Central memory CD8-positive, alpha-beta T cell (primary cell): ENCODE data around the gene ARHGAP28.

ENCODE experiments used
- ATAC-seq: fragments of 150-1000 bp; cut with Tn5 transposase; replicated peaks from 2 replicates; pipeline ENCODE4 v1.10.0; 2022; ENCODE audit warnings: mild to moderate bottlenecking, moderate FRiP score, moderate number of reproducible peaks; ENCODE audit not compliant: poor library complexity, severe bottlenecking; ENCODE audit errors: extremely low read depth
- DNase-seq, 2 donors: peaks; one replicate each; pipeline ENCODE4 v3.0.0; 2021; ENCODE audit warnings: low spot score in 2 of 2
- H3K27ac Mint-ChIP-seq: one replicate; pipeline ENCODE4 v1.8.0; 2022; ENCODE audit warnings: low read depth, mild to moderate bottlenecking, moderate library complexity, mixed read lengths
- H3K27me3 Mint-ChIP-seq: one replicate; pipeline ENCODE4 v1.8.0; 2022; ENCODE audit warnings: mixed read lengths
- H3K36me3 Mint-ChIP-seq: one replicate; pipeline ENCODE4 v1.8.0; 2022; ENCODE audit warnings: mild to moderate bottlenecking, moderate library complexity, mixed read lengths; ENCODE audit not compliant: insufficient read depth
- H3K4me1 Mint-ChIP-seq: one replicate; pipeline ENCODE4 v1.8.0; 2022; ENCODE audit warnings: mixed read lengths
- H3K4me3 Mint-ChIP-seq: one replicate; pipeline ENCODE4 v1.8.0; 2022; ENCODE audit warnings: mild to moderate bottlenecking, moderate library complexity, mixed read lengths
- H3K9me3 Mint-ChIP-seq: one replicate; pipeline ENCODE4 v1.8.0; 2022; ENCODE audit warnings: mixed read lengths

Gene ARHGAP28

DNA sequence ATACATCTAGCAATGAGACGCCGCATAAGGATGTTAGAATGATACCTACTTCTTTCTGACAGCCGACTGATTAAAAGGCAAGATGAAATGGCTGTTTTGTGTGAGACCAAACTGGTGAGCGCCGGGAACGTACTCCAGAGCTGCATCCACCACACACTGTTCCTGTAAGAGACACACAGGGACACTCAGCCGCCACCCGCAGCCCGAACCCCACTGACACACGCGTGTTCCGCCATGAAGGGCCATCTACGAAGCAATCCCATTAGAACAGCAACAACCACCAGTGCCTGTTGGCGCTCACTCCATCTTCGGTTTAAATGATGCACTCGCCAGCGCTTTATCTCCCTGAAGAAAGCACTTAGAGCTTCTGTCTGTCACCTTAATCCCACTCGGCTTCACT is 225.8 kb downstream of the ARHGAP28 start:
- no peak overlapping the region for H3K4me3 Mint-ChIP-seq
- H3K9me3 Mint-ChIP-seq, result peaks cover 22% of the 10 kb centered on the region
- H3K36me3 Mint-ChIP-seq, result no peaks in the 10 kb centered on the region
- DNase-seq, result no peak
- H3K27me3 Mint-ChIP-seq, result no peaks in the 10 kb centered on the region
- no peaks in the 10 kb centered on the region for H3K4me1 Mint-ChIP-seq
- no peak overlapping the region for H3K27ac Mint-ChIP-seq
- no peak for ATAC-seq

DNA sequence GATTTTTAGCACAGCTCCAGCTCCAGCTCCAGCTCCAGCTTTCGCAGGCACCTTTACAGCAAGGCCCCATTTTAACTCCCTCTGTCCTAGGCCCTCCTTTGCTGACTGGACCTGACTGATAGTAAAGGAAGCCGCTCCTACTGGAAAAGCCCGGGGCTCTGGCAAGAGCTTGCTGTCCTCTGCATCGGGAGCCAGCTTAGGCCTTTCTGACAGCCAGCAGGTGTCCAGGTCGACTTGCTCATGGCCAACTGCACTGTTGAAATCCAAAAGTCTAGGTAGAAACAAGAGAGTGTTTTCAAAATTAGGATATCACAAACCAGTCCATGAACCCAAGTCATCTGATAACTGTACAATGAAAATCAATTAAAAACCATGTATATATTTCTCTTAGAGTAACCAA is 227.0 kb downstream of the ARHGAP28 start:
- DNase-seq (no peak), ATAC-seq (no peak)
- H3K9me3 Mint-ChIP-seq, result peaks cover 18% of the 10 kb centered on the region
- no peaks in the 10 kb centered on the region for H3K27me3 Mint-ChIP-seq
- no peaks in the 10 kb centered on the region for H3K4me1 Mint-ChIP-seq
- no peak overlapping the region for H3K4me3 Mint-ChIP-seq
- H3K27ac Mint-ChIP-seq, result no peak overlapping the region
- no peaks in the 10 kb centered on the region for H3K36me3 Mint-ChIP-seq

DNA sequence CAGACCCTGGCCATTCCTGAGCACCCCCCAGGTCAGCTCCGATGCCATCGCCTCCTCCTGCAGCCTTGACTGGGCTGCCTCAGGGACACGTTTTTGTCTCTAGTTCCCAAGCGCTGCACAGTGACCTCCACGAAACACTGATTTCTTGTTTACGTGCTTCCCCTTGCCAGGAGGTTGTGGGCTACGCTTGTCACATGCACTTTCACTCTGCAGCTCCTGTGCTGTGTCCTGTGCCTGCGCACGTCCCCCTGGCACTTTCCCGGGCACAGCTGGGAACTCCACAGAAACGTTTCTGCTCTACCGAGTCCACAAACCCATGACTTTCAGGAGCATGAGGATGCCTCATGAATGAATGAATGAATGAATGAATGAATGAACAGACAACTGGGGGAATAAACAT is 227.5 kb downstream of the ARHGAP28 start:
- H3K4me3 Mint-ChIP-seq, result no peak overlapping the region

DNA sequence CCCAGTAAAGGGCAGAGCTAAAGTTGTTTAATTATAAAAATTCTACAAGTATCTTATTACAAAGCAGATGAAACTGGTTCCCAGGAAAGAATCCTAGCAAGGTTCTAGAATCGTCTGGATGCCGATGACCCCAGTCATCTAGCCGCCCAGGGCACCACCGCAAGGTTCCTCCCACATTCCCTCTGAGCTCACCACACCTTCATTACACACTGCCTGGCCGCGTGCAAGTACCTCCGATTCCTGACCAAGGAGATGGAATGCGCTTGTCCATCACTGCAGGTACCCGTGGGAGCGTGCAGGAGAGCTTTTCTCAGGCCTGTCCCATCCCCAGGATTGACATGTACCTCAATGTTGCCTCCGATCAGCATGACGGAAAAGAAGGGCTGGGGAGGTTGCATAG is 229.6 kb downstream of the ARHGAP28 start:
- Mint-ChIP-seq H3K4me1 (no peaks in the 10 kb centered on the region), H3K9me3 (peaks cover 8% of the 10 kb centered on the region), H3K27ac (no peak overlapping the region), H3K36me3 (no peaks in the 10 kb centered on the region), H3K4me3 (no peak overlapping the region), H3K27me3 (no peaks in the 10 kb centered on the region)
- DNase-seq (no peak), ATAC-seq (no peak)

More for the DNA sequence above, 227.5 kb downstream of the ARHGAP28 start:
- H3K9me3 Mint-ChIP-seq, result peaks cover 14% of the 10 kb centered on the region
- DNase-seq (no peak), ATAC-seq (no peak)
- no peaks in the 10 kb centered on the region for H3K27me3 Mint-ChIP-seq
- no peaks in the 10 kb centered on the region for H3K36me3 Mint-ChIP-seq
- no peak overlapping the region for H3K27ac Mint-ChIP-seq
- no peaks in the 10 kb centered on the region for H3K4me1 Mint-ChIP-seq

DNA sequence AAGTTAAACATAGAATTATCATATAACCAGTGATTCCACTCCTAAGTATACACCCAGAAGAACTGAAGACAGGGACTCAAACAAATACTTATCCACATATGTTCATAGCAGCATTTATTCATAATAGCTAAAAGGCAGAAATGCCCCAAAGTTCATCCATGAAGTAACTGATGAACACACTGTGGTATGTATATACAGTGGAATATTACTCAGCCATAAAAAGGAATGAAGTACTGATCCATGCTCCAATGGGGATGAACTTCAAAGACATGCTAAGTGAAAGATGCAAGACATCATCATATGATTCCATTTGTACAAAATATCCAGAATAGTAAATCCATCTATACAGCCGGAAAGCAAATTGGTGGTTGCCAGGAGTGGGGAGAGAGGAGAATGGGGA is 230.6 kb downstream of the ARHGAP28 start:
- no peaks in the 10 kb centered on the region for H3K4me1 Mint-ChIP-seq
- no peaks in the 10 kb centered on the region for H3K36me3 Mint-ChIP-seq
- DNase-seq, result no peak
- H3K4me3 Mint-ChIP-seq, result no peak overlapping the region
- ATAC-seq, result no peak
- no peaks in the 10 kb centered on the region for H3K27me3 Mint-ChIP-seq
- no peak overlapping the region for H3K27ac Mint-ChIP-seq
- H3K9me3 Mint-ChIP-seq, result peaks cover 5% of the 10 kb centered on the region

DNA sequence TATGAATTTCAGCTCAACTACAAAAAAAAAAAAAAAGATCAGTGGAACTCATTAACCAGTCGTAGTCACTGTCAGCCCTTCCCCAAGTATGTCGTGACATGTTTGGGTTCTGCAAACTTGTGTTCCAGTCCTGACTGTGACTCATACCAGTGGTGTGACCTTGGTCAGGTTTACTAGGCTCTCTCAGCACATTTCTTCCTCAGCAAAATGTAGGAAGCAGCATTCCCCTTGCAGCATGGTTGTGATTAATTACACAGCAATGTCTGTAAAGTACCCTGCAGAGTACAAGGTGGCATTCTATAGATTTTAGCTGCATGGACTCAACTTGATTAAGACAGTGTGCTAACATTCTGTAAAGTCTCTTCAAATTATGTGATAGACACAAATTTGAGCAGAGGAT is 231.1 kb downstream of the ARHGAP28 start:
- Mint-ChIP-seq H3K27me3 (no peaks in the 10 kb centered on the region), H3K4me1 (no peaks in the 10 kb centered on the region), H3K36me3 (no peaks in the 10 kb centered on the region), H3K27ac (no peak overlapping the region), H3K4me3 (no peak overlapping the region), H3K9me3 (peaks cover 5% of the 10 kb centered on the region)
- DNase-seq (no peak), ATAC-seq (no peak)

DNA sequence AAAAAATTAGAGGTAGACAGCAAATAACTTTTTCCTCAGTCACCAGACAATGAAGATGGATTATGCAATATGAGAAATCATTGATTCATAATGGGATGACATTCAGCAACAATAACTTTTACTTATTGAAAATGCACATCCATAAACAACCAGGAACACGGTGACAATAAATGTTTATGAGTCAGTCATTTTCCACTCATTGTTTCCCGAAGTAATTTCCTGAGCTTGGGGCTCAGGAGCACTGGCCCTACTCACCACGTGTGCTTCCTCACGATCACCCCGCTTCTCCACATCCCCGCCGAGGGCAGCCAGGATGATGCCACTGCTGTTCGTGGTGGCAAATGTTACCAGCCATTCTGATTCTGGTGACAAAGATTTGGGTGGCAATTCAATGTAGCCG is 231.8 kb downstream of the ARHGAP28 start:
- no peak for DNase-seq

DNA sequence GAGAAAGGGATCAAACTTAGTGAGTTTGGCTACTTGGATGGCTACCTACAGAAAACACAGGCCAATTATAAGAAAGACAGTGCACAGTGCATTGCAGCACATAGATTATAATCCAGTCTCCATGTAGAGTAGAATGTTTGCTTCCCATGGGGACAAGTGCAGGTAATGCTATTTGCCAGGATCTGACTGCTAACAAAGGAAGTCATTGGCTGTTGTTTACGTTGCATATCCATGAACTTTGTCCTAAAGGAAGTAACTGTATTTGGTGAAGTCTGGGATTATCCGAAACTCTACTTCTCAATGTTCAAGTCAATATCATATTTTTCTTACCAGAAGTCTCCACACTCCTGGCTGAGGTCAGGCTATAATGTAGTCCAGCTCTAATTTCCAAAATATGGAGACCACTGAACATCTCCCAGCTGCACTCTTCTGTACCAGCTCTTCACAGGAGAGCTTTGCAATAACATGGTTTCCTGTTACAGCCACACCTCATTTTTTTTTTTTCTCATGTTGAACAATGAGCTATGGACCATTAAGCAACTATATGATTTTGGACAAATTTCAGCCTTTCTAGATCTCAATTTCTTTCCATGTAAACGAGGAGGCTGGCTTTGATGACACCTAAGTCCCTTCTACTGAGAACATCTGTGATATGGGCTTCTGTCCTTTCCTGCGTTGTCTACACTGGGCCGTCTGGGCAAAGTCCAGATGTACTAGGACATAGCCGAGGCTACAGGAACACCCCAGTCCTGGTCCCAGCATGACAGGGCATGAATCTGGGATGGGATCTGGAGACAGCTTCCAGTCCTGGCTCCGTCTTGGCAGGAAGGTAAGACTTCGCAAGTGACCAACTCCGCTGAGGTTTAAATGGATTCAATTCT is 233.3 kb downstream of the ARHGAP28 start:
- Mint-ChIP-seq H3K36me3 (no peaks in the 10 kb centered on the region), H3K4me3 (no peak overlapping the region), H3K4me1 (no peaks in the 10 kb centered on the region), H3K27ac (no peak overlapping the region), H3K27me3 (no peaks in the 10 kb centered on the region), H3K9me3 (peaks cover 5% of the 10 kb centered on the region)
- no peak for DNase-seq
- no peak for ATAC-seq

More for the DNA sequence above, 231.8 kb downstream of the ARHGAP28 start:
- H3K9me3 Mint-ChIP-seq, result peaks cover 5% of the 10 kb centered on the region
- H3K4me3 Mint-ChIP-seq, result no peak overlapping the region
- no peaks in the 10 kb centered on the region for H3K27me3 Mint-ChIP-seq
- no peak for ATAC-seq
- H3K4me1 Mint-ChIP-seq, result no peaks in the 10 kb centered on the region
- no peaks in the 10 kb centered on the region for H3K36me3 Mint-ChIP-seq
- H3K27ac Mint-ChIP-seq, result no peak overlapping the region

DNA sequence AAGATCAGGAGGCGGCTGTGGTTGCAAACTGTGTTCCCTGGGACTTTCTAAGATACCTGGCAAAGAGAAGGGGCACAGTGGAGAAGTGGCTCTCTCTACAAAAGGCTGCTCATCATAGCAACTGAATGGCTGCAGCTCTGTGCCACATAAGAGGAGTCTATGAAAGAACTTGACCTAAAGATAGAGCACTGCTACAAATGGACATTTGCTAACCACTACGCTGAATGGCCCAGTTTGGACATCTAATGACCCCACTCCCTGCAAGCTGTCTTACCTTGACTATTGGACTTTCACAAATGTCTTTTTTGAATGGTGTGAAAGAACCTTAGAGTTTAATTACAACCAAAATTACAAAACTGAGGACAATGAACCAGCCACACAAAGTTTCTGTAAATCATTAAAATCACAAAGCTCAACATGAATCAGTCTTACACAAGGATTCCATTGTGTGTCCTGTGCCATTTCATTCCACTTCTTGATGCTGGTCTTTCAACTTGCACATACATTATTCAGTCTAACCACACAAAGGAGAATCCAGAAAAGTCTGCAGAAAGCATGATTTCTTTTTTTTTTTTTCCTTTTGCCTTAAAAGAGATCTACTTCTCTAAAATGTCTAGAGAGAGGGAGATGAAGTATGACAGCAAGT is 234.1 kb downstream of the ARHGAP28 start:
- no peak overlapping the region for H3K4me3 Mint-ChIP-seq
- no peaks in the 10 kb centered on the region for H3K36me3 Mint-ChIP-seq
- ATAC-seq (no peak), DNase-seq (no peak)
- no peak overlapping the region for H3K27ac Mint-ChIP-seq
- peaks cover 5% of the 10 kb centered on the region for H3K9me3 Mint-ChIP-seq
- no peaks in the 10 kb centered on the region for H3K27me3 Mint-ChIP-seq
- no peaks in the 10 kb centered on the region for H3K4me1 Mint-ChIP-seq
